Small intestine (tissue), 7 donors: ENCODE measurements around the gene SPACA7. TPM values are rescaled to one million over a fixed set of nuclear protein-coding genes. Genes with fewer than 3 reads are reported as not detected.

ENCODE experiments used
- DNase-seq, 2 donors: peaks; one replicate each; pipeline versions ENCODE4 v3.0.0 to v3.0.0-alpha.2; 2013
- FAIRE-seq: peaks from 2 replicates; lab custom pipeline; 2012; peaks lifted over from hg19 to GRCh38; lab: Jason Lieb, UNC
- H3K27ac ChIP-seq, 3 donors: one replicate each; pipeline ENCODE4 v1.5.1; 2013; ENCODE audit warnings: low read length in 2 of 3, mild to moderate bottlenecking in 2 of 3, control low read depth in 1 of 3, inconsistent platforms in 1 of 3, low read depth in 1 of 3, moderate library complexity in 1 of 3
- H3K27me3 ChIP-seq, 3 donors: one replicate each; pipeline ENCODE4 v1.6.1; 2013; ENCODE audit warnings: low read length in 3 of 3, inconsistent platforms in 1 of 3; ENCODE audit not compliant: control insufficient read depth in 3 of 3, insufficient read depth in 3 of 3
- H3K36me3 ChIP-seq, 3 donors: one replicate each; pipeline ENCODE4 v1.6.1; 2013; ENCODE audit warnings: low read length in 3 of 3, inconsistent platforms in 1 of 3, low read depth in 1 of 3, mild to moderate bottlenecking in 1 of 3, moderate library complexity in 1 of 3; ENCODE audit not compliant: control insufficient read depth in 3 of 3, insufficient read depth in 2 of 3
- H3K4me1 ChIP-seq, 3 donors: one replicate each; pipeline ENCODE4 v1.6.1; 2013; ENCODE audit warnings: low read length in 2 of 3, inconsistent platforms in 1 of 3, low read depth in 1 of 3, mild to moderate bottlenecking in 1 of 3, moderate library complexity in 1 of 3; ENCODE audit not compliant: control insufficient read depth in 3 of 3, insufficient read depth in 2 of 3
- H3K4me3 ChIP-seq, 3 donors: one replicate each; pipeline ENCODE4 v1.5.1; 2013; ENCODE audit warnings: low read length in 3 of 3, control low read depth in 1 of 3, inconsistent platforms in 1 of 3, low read depth in 1 of 3, mild to moderate bottlenecking in 1 of 3, moderate library complexity in 1 of 3
- H3K9me3 ChIP-seq, 2 donors: one replicate each; pipeline ENCODE4 v1.6.1; 2013; ENCODE audit warnings: low read depth in 1 of 2, low read length in 1 of 2; ENCODE audit not compliant: control insufficient read depth in 2 of 2, insufficient read depth in 1 of 2
- WGBS, 3 donors: extraction: QIAGEN DNeasy Blood & Tissue Kit; methylation state at CpG; one replicate each; pipeline ENCODE4 v1.1.7; 2013; 5-methylcytosine and 5-hydroxymethylcytosine counted together
- polyA plus RNA-seq, 4 donors: library from polyadenylated mRNA; stranded (reverse) in 3 of 4; unstranded in 1 of 4; fragments of 200-250 nt in 3 of 4; fragments of 120-200 nt in 1 of 4; gene quantifications; one replicate each; pipeline versions ENCODE4 v1.2.1 to v1.2.3, GENCODE V29; 2013
- donor health status: healthy with polysubstance abuse.
- donor health status: control.
- donor health status: control.
- donor health status: Bipolar disorder and iron deficiency.
- donor health status: healthy.

SPACA7 gene
- polyA plus RNA-seq, 4 donors: not detected

- Histone ChIP-seq H3K9me3 (no peaks in the 10 kb centered on the region), H3K36me3 (peaks cover 0 to 6% (median 0%) of the 10 kb centered on the region in 3 donors), H3K27me3 (no peaks in the 10 kb centered on the region), H3K4me3 (no peak overlapping the region), H3K27ac (no peak overlapping the region), H3K4me1 (no peaks in the 10 kb centered on the region)
- no peak for DNase-seq
- WGBS, 3 donors: 76 to 90% (median 89%) methylated on average over 7 of the region's 7 CpGs
- FAIRE-seq: no peak
These were observed 103.2 kb downstream of the SPACA7 start for GRCh38 chr13:112479389-112479788.

GRCh38 chr13:112481458-112481857 is 105.3 kb downstream of the SPACA7 start:
- DNase-seq (no peak), FAIRE-seq (no peak)
- Histone ChIP-seq H3K27me3 (no peaks in the 10 kb centered on the region), H3K36me3 (peaks cover under 1 to 9% (median 1%) of the 10 kb centered on the region in 3 donors), H3K4me3 (no peak overlapping the region), H3K27ac (no peak overlapping the region), H3K4me1 (no peaks in the 10 kb centered on the region), H3K9me3 (no peaks in the 10 kb centered on the region)

- H3K36me3 ChIP-seq: peaks cover 2 to 16% (median 5%) of the 10 kb centered on the region in 3 donors
- FAIRE-seq (no peak), DNase-seq (no peak)
- H3K27me3 ChIP-seq: no peaks in the 10 kb centered on the region
- H3K9me3 ChIP-seq: no peaks in the 10 kb centered on the region
- H3K27ac ChIP-seq: no peak overlapping the region
- no peak overlapping the region for H3K4me3 ChIP-seq
- H3K4me1 ChIP-seq: no peaks in the 10 kb centered on the region
- WGBS, 3 donors: 81 to 97% (median 87%) methylated on average over 7 of the region's 7 CpGs
These were observed 107.1 kb downstream of the SPACA7 start for GRCh38 chr13:112483299-112483698.

Other genes starting within 250 kb of the SPACA7 start
- 10 to 100 TPM in 3 of 4 donors, 1 to 10 TPM in 1; 5.4 to 21.2 (median 13.2) TPM for gene TUBGCP3, start 211.8 kb downstream of the SPACA7 start, polyA plus RNA-seq